Ovary (tissue), 9 donors: ENCODE data around the gene UTP14C. TPM values are rescaled to one million over a fixed set of nuclear protein-coding genes. Genes with fewer than 3 reads are reported as not detected.
"Not testable (repeated sequence)": the region's sequence is repeated elsewhere in the genome, so short reads cannot be mapped to it uniquely, and the experiment has no call there.

Experiments
- DNase-seq, 5 donors: peaks; one replicate each; pipeline ENCODE4 v3.0.0-alpha.2; 2019 to 2020
- H3K27ac ChIP-seq, 2 donors: fragments of 200-600 bp; one replicate each; pipeline versions ENCODE4 v1.5.1 to v1.8.0; 2019 to 2022
- H3K27me3 ChIP-seq: fragments of 200-600 bp; one replicate; pipeline ENCODE4 v1.8.0; 2022
- H3K36me3 ChIP-seq: fragments of 200-600 bp; sonication (generic); one replicate; pipeline ENCODE4 v1.5.1; 2019
- H3K4me1 ChIP-seq: one replicate; pipeline ENCODE4 v1.8.1; 2013; ENCODE audit warnings: mild to moderate bottlenecking, moderate library complexity; ENCODE audit not compliant: insufficient read depth
- H3K4me3 ChIP-seq: fragments of 200-600 bp; sonication (generic); one replicate; pipeline ENCODE4 v1.5.1; 2017
- H3K9me3 ChIP-seq, 2 donors: fragments of 200-600 bp in 1 of 2; sonication (generic) in 1 of 2; one replicate each; pipeline versions ENCODE4 v1.5.1 to v1.8.1; 2013 to 2019; ENCODE audit warnings: mild to moderate bottlenecking in 1 of 2, moderate library complexity in 1 of 2
- EP300 ChIP-seq: sonication (generic); formaldehyde crosslinking; IDR thresholded peaks from one replicate; pipeline ENCODE4 v1.6.1; 2017; ENCODE audit warnings: antibody characterized with exemption
- POLR2A ChIP-seq: fragments of 450-650 bp; IDR thresholded peaks from one replicate; pipeline ENCODE4 v1.6.1; 2017; ENCODE audit warnings: antibody characterized with exemption, mild to moderate bottlenecking, moderate library complexity
- WGBS, 3 donors: extraction: QIAGEN DNeasy Blood & Tissue Kit in 1 of 3; methylation state at CpG; one replicate each; pipeline versions ENCODE4 v1.1.5 to v1.1.7; 2013 to 2017; 5-methylcytosine and 5-hydroxymethylcytosine counted together
- intact Hi-C, 4 donors: fragments of 100-400 bp; cut with DNase I; formaldehyde crosslinking; loops; one replicate each; pipeline versions ENCODE4 v1.11.0 to v1.15.1; 2022 to 2023
- polyA plus RNA-seq, 2 donors: library from polyadenylated mRNA; stranded (reverse); fragments of 200-250 nt in 1 of 2; fragments of 350-450 nt in 1 of 2; fragmentation: Illumina TruSeq in 1 of 2; extraction: RNeasy Lipid Tissue Mini Kit (QIAGEN cat#74804) in 1 of 2; gene quantifications; one replicate each; pipeline ENCODE4 v1.2.3, GENCODE V29; 2013 to 2014
- total RNA-seq, 7 donors: library from RNA; depleted of rRNA in 2 of 7; stranded (reverse); fragments of >200 nt in 2 of 7; fragmentation: NEBNext Ultra II Directional in 3 of 7; extraction: Animal tissue kit (Norgen Biotek cat#: 25700) in 3 of 7; gene quantifications; one replicate each; pipeline versions ENCODE4 v1.1.0 to v1.2.4, GENCODE V29; 2016 to 2023
- TF ChIP-seq, protein P1 (sequence below), 3 donors: fragments of 450-650 bp in 2 of 3; fragments of 200-600 bp in 1 of 3; IDR thresholded peaks; one replicate each; pipeline versions ENCODE4 v1.5.1 to v1.8.0; 2016 to 2022; ENCODE audit warnings: antibody characterized with exemption in 3 of 3, mild to moderate bottlenecking in 1 of 3
- donor health status: DM: no; HTN: no; CAD: no; lungs with moderate emphysema.
- donor health status: DM: no; HTN: no; CAD: no.
- donor health status: Bipolar disorder and iron deficiency.
- donor health status: DM: yes; HTN: yes; CAD: no.
- donor health status: DM: no; HTN: no; CAD: no.
- donor health status: DM: yes; HTN: yes; CAD: no.

UTP14C gene
- total and polyA plus RNA-seq, 9 donors = 7.4 to 20.2 (median 14.6) TPM

DNA sequence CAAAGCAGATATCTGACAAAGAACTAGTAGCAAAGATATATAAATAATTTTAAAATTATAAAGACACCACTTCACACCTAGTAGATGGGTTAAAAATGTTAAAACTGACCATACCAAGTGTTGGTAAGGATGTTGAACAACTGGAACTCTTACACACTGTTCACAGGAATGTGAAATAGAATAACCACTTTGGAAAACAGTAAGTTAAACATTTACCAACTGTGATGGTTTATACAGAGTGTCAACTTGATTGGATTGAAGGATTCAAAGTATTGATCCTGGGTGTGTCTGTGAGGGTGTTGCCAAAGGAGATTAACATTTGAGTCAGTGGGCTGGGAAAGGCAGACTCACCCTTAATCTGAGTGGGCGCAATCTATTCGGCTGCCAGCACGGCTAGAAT lies 19.2 kb downstream of the UTP14C start:
- no peak for DNase-seq
- Histone ChIP-seq H3K27ac (no peak overlapping the region), H3K4me3 (no peak overlapping the region), H3K27me3 (no peaks in the 10 kb centered on the region), H3K36me3 (no peaks in the 10 kb centered on the region), H3K4me1 (no peaks in the 10 kb centered on the region), H3K9me3 (no peaks in the 10 kb centered on the region)
- 88 to 98% (median 97%) methylated on average over 3 of the region's 3 CpGs for WGBS, 3 donors
- TF ChIP-seq POLR2A (no peak), EP300 (no peak)
- TF ChIP-seq, protein P1, sequence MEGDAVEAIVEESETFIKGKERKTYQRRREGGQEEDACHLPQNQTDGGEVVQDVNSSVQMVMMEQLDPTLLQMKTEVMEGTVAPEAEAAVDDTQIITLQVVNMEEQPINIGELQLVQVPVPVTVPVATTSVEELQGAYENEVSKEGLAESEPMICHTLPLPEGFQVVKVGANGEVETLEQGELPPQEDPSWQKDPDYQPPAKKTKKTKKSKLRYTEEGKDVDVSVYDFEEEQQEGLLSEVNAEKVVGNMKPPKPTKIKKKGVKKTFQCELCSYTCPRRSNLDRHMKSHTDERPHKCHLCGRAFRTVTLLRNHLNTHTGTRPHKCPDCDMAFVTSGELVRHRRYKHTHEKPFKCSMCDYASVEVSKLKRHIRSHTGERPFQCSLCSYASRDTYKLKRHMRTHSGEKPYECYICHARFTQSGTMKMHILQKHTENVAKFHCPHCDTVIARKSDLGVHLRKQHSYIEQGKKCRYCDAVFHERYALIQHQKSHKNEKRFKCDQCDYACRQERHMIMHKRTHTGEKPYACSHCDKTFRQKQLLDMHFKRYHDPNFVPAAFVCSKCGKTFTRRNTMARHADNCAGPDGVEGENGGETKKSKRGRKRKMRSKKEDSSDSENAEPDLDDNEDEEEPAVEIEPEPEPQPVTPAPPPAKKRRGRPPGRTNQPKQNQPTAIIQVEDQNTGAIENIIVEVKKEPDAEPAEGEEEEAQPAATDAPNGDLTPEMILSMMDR (IDR thresholded peaks at IDR 0.05) = no peak
- intact Hi-C loops = no loop called here

- Histone ChIP-seq H3K4me3 (no peak overlapping the region), H3K27ac (no peak overlapping the region), H3K4me1 (no peaks in the 10 kb centered on the region), H3K27me3 (no peaks in the 10 kb centered on the region), H3K36me3 (no peaks in the 10 kb centered on the region), H3K9me3 (no peaks in the 10 kb centered on the region)
- no peak for TF ChIP-seq EP300
- TF ChIP-seq, protein P1 (IDR thresholded peaks at IDR 0.05) = no peak
- TF ChIP-seq POLR2A = no peak
- 88 to 94% (median 94%) methylated on average over 3 of the region's 3 CpGs for WGBS, 3 donors
- DNase-seq = no peak
- intact Hi-C loops = no loop called here
These were observed 23.0 kb downstream of the UTP14C start for GRCh38 chr13:52047463-52047862.

DNA sequence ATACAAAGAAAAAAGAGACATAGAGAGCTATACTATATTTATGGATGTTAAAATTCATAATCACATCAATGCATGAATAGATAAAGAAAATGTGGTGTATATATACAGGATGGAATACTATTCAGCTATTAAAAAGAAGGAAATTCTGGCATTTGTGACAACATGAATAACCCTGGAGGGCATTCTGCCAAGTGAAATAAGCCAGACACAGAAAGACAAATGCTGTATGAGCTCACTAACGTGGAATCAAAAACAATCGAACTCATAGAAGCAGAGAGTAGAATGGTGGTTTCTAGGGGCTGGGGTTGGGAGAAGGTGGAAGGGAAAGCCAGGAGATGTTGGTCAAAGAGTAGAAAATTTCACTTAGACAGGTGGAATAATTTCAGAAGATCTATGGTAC lies 24.0 kb downstream of the UTP14C start:
- Histone ChIP-seq H3K27ac (no peak overlapping the region), H3K27me3 (no peaks in the 10 kb centered on the region), H3K9me3 (no peaks in the 10 kb centered on the region), H3K4me1 (no peaks in the 10 kb centered on the region), H3K36me3 (no peaks in the 10 kb centered on the region), H3K4me3 (no peak overlapping the region)
- intact Hi-C loops = no loop called here
- DNase-seq = no peak
- WGBS, 3 donors = 73 to 79% (median 78%) methylated on average over 2 of the region's 2 CpGs
- TF ChIP-seq POLR2A (no peak), EP300 (no peak)
- TF ChIP-seq, protein P1 (IDR thresholded peaks at IDR 0.05) = no peak

DNA sequence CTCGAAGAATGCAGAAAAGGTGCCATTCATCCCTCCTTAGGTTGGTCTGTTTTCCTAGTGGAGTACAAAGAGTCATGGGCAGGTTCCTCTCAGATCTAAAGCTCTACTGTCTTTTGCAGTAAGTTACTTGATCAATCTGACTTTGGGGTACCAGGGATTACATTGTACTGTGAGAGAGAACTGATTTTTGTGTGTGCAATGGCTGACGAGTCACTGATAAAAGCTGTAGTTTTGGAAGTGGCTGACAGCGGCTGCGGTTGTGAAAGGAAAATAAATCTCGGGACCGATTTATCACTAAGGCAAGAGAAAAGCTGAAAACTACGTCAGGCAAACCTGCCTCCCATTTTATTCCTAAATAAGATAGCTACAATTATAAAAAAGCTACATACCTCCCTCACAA lies 26.9 kb downstream of the UTP14C start:
- Histone ChIP-seq H3K4me3 (no peak overlapping the region), H3K27ac (no peak overlapping the region), H3K36me3 (no peaks in the 10 kb centered on the region), H3K9me3 (no peaks in the 10 kb centered on the region), H3K27me3 (no peaks in the 10 kb centered on the region), H3K4me1 (no peaks in the 10 kb centered on the region)
- 13 to 27% (median 26%) methylated on average over 7 of the region's 7 CpGs for WGBS, 3 donors
- TF ChIP-seq POLR2A (no peak), EP300 (no peak)
- TF ChIP-seq, protein P1 (IDR thresholded peaks at IDR 0.05) = no peak
- intact Hi-C loops = no loop called here
- no peak for DNase-seq

DNA sequence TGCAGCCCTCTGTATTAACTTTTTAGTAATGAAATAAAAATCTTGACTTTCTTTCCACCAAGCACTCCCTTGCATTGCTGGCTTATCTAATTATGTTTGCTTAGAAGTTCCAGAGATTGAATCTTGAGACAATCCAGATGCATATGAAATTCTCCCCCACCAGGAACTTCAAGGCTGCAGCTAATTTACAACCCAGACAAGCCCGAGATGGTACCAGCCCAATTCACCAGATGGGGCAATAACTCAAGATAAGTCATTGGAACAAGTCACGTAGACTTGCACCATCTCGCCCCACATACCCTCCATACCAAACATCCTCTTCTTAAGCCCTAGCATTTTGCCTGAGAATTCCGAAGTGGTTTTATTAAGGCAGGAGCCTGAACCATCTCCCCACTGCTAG lies 29.0 kb downstream of the UTP14C start:
- intact Hi-C loops = no loop called here
- no peak for DNase-seq
- H3K4me1 ChIP-seq = no peaks in the 10 kb centered on the region
- no peak overlapping the region for H3K27ac ChIP-seq
- H3K4me3 ChIP-seq = no peak overlapping the region
- H3K9me3 ChIP-seq = no peaks in the 10 kb centered on the region
- 18 to 24% (median 22%) methylated on average over 4 of the region's 4 CpGs for WGBS, 3 donors
- H3K27me3 ChIP-seq = no peaks in the 10 kb centered on the region
- no peaks in the 10 kb centered on the region for H3K36me3 ChIP-seq
- TF ChIP-seq, protein P1 (IDR thresholded peaks at IDR 0.05) = no peak
- no peak for TF ChIP-seq POLR2A

DNA sequence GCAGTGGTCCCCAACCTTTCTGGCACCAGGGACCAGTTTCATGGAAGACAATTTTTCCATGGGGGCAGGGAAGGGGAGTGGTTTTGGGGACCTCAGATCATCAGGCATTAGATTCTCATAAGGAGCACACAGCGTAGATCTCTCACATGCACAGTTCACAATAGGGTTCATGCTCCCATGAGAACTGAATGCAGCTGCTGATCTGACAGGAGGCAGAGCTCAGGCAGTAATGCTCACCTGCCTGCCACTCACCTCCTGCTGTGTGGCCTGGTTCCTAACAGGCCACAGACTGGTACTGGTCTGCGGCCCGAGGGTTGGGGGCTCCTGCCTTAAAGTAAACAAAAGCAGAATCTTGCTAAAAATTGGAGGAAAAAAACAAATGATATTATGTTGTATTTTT lies 36.6 kb downstream of the UTP14C start:
- H3K9me3 ChIP-seq, H3K4me3 ChIP-seq, H3K4me1 ChIP-seq, H3K27me3 ChIP-seq, intact Hi-C loops, DNase-seq, H3K36me3 ChIP-seq, H3K27ac ChIP-seq: not testable (repeated sequence)
- WGBS, 3 donors = 83 to 91% (median 91%) methylated on average over 3 of the region's 3 CpGs
